Upper lobe of right lung (tissue), 1 donor: ENCODE measurements around the gene CHCHD10. TPM values are rescaled to one million over a fixed set of nuclear protein-coding genes. Genes with fewer than 3 reads are reported as not detected.

Experiments
- ATAC-seq: fragments of 200-7000 bp; cut with Tn5 transposase; one replicate; pipeline ENCODE4 v1.9.1; 2020; ENCODE audit warnings: mild to moderate bottlenecking, moderate library complexity
- DNase-seq: peaks from one replicate; pipeline ENCODE4 v3.0.0-alpha.2; 2020
- H3K27ac ChIP-seq: fragments of 200-600 bp; one replicate; pipeline ENCODE4 v1.8.0; 2022
- H3K27me3 ChIP-seq: fragments of 200-600 bp; one replicate; pipeline ENCODE4 v1.8.0; 2022; ENCODE audit warnings: mild to moderate bottlenecking
- H3K36me3 ChIP-seq: fragments of 200-600 bp; one replicate; pipeline ENCODE4 v1.8.0; 2022
- H3K4me1 ChIP-seq: fragments of 200-600 bp; one replicate; pipeline ENCODE4 v1.8.0; 2022
- H3K4me3 ChIP-seq: fragments of 200-600 bp; one replicate; pipeline ENCODE4 v1.8.0; 2022; ENCODE audit warnings: mild to moderate bottlenecking
- H3K9me3 ChIP-seq: fragments of 200-600 bp; one replicate; pipeline ENCODE4 v1.8.0; 2022
- intact Hi-C: fragments of 100-400 bp; cut with DNase I; formaldehyde crosslinking; loops from one replicate; pipeline ENCODE4 v1.11.0; 2022
- total RNA-seq: library from RNA; stranded (reverse); fragmentation: NEBNext Ultra II Directional; extraction: Animal tissue kit (Norgen Biotek cat#: 25700); gene quantifications from one replicate; pipeline ENCODE4 v1.2.1, GENCODE V29; 2021
- TF ChIP-seq, protein P1 (sequence below): fragments of 200-600 bp; IDR thresholded peaks from one replicate; pipeline ENCODE4 v1.8.0; 2022; ENCODE audit warnings: antibody characterized with exemption
- donor health status: DM: no; HTN: yes; CAD: no; lungs with severe emphysema.

The CHCHD10 gene
- total RNA-seq, 1 donor from 2014 or later = 102 TPM

DNA sequence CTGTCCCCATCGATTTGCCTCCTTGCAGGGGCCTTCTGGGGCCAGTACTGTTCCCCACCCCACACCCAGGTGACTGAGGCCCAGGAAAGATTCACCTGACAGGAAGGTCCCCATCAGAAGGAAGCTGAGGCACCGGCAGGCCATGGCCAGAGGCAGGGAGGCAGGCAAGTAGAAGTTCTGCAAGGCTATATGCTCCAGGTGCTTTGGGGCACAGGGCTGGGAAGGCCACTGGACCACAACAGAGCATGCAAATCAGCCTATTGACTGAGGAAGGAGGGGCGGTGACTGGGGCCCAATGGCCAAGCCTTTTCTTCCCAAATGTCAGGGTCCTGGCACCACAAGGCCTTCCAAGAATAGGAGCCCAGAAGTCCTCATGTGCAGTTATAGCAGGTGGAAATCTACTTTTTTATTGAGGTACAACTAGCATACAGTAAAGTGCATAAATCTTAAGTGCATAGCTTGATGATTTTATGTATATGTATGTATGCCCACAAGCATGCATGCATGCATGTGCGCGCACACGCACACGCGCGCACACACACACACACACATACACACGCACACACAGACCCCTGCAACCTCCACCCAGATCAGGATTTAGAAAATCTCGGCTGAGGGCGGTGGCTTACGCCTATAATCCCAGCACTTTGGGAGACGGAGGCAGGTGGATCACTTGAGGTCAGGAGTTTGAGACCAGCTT, 13.4 kb downstream of the CHCHD10 start, which contains the start of gene VPREB3:
TSS of gene VPREB3 (minus strand) at position 206 of the 700 bp plus-strand sequence. CDS start at position 144, 62 bp downstream.
- no peak for ATAC-seq
- intact Hi-C loops = no loop called here
- TF ChIP-seq, protein P1, sequence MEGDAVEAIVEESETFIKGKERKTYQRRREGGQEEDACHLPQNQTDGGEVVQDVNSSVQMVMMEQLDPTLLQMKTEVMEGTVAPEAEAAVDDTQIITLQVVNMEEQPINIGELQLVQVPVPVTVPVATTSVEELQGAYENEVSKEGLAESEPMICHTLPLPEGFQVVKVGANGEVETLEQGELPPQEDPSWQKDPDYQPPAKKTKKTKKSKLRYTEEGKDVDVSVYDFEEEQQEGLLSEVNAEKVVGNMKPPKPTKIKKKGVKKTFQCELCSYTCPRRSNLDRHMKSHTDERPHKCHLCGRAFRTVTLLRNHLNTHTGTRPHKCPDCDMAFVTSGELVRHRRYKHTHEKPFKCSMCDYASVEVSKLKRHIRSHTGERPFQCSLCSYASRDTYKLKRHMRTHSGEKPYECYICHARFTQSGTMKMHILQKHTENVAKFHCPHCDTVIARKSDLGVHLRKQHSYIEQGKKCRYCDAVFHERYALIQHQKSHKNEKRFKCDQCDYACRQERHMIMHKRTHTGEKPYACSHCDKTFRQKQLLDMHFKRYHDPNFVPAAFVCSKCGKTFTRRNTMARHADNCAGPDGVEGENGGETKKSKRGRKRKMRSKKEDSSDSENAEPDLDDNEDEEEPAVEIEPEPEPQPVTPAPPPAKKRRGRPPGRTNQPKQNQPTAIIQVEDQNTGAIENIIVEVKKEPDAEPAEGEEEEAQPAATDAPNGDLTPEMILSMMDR = no peak
- no peak for DNase-seq
- Histone ChIP-seq H3K9me3 (no peaks in the 10 kb centered on the region), H3K27ac (no peak within 1 kb of the TSS), H3K4me1 (peaks cover 8% of the 10 kb centered on the region), H3K27me3 (no peaks in the 10 kb centered on the region), H3K36me3 (no peaks in the 10 kb centered on the region), H3K4me3 (no peak within 1 kb of the TSS)

DNA sequence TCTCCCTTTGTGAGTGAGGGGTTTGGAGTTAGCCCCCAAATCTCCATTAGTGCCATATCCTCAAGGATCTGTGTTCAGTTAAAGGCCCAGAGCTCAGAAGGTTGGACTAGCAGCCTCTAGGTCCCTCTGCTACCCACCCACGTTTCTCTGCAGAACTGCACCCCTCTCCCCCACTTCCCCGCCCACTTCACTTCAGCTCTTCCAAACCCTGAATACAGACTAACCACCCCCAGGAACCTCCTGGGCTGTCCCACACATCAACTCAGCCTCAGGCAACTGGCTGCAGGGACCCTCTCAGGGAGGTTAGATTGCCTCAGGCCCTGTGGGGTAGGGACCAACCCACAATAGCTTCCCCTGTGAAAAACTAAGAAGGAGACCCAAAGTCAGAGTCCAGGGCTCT, 14.4 kb downstream of the CHCHD10 start:
- Histone ChIP-seq H3K9me3 (no peaks in the 10 kb centered on the region), H3K36me3 (no peaks in the 10 kb centered on the region), H3K4me3 (no peak overlapping the region), H3K4me1 (peaks cover 8% of the 10 kb centered on the region), H3K27me3 (no peaks in the 10 kb centered on the region), H3K27ac (no peak overlapping the region)
- ATAC-seq (no peak), DNase-seq (no peak)
- intact Hi-C loops = no loop called here
- TF ChIP-seq, protein P1 = no peak

DNA sequence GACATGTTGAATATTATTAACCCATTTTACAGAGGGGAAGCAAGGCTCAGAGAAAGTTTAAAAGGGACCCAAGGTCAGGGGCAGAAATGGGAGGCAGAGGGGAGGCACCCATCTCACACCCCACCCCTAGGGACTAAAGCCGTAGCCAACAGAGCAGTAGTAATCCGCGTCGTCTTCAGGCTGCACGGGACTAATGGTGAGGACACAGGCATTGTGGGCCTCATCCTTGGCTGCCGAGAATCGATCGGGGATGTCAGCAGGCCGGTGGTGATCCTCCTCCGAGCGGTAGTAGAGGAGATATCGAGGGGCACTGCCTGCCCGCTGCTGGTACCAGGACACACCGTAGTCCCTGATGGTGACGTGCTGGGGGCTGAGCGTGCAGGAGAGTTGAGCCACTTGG, 15.0 kb downstream of the CHCHD10 start:
- TF ChIP-seq, protein P1 = no peak
- peaks cover 8% of the 10 kb centered on the region for H3K4me1 ChIP-seq
- H3K27me3 ChIP-seq = no peaks in the 10 kb centered on the region
- H3K36me3 ChIP-seq = no peaks in the 10 kb centered on the region
- DNase-seq = no peak
- no peaks in the 10 kb centered on the region for H3K9me3 ChIP-seq
- intact Hi-C loops = no loop called here
- H3K27ac ChIP-seq = no peak overlapping the region
- ATAC-seq = no peak
- no peak overlapping the region for H3K4me3 ChIP-seq

DNA sequence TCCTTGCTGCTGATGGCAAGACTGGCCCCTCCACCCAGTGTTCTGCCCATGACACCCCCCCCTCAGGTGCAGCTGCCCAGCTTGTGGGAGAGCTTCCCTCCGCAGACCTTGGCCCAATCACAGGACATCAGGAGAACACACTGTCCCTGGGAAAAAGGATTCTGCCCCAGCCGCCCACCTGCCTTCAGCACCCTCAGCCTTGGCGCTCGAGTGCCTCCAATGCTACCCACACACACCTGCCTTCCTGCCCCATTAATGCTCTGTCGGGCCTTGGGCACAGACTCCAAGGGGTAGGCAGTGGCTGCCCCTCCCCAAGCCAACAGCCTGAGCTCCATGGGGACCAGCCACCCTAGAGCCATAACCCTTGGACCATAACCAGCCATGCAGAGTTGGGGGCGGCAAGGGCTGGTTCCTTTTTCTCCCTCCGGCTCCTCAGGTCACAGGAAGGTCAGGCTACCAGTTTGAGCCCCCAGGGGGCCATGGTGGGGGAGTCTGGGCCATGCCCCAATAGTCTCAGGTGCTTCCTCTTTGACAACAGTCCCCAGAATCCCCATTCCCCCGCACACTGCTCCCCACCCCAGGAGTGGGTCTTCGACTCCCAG, 15.6 kb downstream of the CHCHD10 start:
- Histone ChIP-seq H3K27me3 (no peaks in the 10 kb centered on the region), H3K27ac (no peak overlapping the region), H3K4me1 (peaks cover 8% of the 10 kb centered on the region), H3K4me3 (no peak overlapping the region), H3K9me3 (no peaks in the 10 kb centered on the region), H3K36me3 (no peaks in the 10 kb centered on the region)
- ATAC-seq (no peak), DNase-seq (no peak)
- TF ChIP-seq, protein P1 = no peak
- intact Hi-C loops = no loop called here

DNA sequence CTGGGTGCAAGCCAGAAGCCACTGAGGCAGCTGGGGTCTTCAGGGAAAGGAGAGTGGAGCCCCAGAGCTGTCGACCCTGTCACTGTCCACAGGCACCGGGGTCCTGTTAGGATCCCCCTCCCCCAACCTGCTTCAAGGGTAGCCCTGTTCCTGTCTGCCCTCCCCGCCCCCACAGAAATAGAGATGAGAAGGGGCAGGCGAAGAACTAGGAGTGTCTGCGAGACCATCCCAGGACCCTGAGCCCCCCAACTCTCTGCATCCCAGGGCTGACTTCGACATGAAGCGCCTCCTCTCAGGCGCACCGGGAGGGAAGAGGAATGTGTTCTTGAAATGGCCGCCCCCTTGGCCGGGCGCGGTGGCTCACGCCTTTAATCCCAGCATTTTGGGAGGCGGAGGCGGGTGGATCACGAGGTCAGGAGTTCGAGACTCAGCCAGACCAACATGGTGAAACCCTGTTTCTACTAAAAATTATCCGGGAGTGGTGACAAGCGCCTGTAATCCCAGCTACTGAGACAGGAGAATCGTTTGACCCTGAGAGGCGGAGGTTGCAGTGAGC, 16.3 kb downstream of the CHCHD10 start:
- intact Hi-C loops = no loop called here
- Histone ChIP-seq H3K36me3 (no peaks in the 10 kb centered on the region), H3K27me3 (no peaks in the 10 kb centered on the region), H3K4me1 (peaks cover 8% of the 10 kb centered on the region), H3K9me3 (no peaks in the 10 kb centered on the region), H3K27ac (peak overlapping the region; percentile 94), H3K4me3 (peak overlapping the region; percentile 75)
- DNase-seq (no peak), ATAC-seq (peak; percentile 35)
- TF ChIP-seq, protein P1 = no peak
